HepG2 (cell line): ENCODE data around the gene SHISA4. TPM values are rescaled to one million over a fixed set of nuclear protein-coding genes. Genes with fewer than 3 reads are reported as not detected.

ENCODE experiments used
- ATAC-seq: fragments of 200-7000 bp; cut with Tn5 transposase; 3 replicates; pipeline ENCODE4 v1.9.1; 2020; ENCODE audit warnings: mild to moderate bottlenecking, moderate library complexity
- BruUV-seq: library from RNA; stranded (reverse); fragments of 400-500 nt; replicated peaks from 2 replicates; lab custom pipeline; 2021; lab: Mats Ljungman, UMichigan
- CTCF ChIA-PET: fragments of 300-600 bp; formaldehyde crosslinking; extraction: SDS; loops from one replicate; lab custom pipeline; 2021; ENCODE audit warnings: low total read pairs, inconsistent platforms, low intra/inter-chr PET ratio; lab: Yijun Ruan, JAX
- POLR2A ChIA-PET: fragments of 350-600 bp; sonication (Branson Sonifier 250); formaldehyde crosslinking; loops from one replicate; lab custom pipeline; 2020; ENCODE audit warnings: antibody characterized with exemption, inconsistent platforms; lab: Yijun Ruan, JAX
- DNase-seq: peaks from one replicate; pipeline ENCODE4 v3.0.0-alpha.2; 2015; ENCODE audit warnings: low spot score
- FAIRE-seq: peaks from 3 replicates; lab custom pipeline; 2011; peaks lifted over from hg19 to GRCh38; lab: Jason Lieb, UNC
- H2AFZ ChIP-seq: one replicate; pipeline ENCODE4 v1.6.1; 2011; ENCODE audit warnings: low read length, inconsistent platforms
- H3K27ac ChIP-seq: fragments of 300-600 bp; 3 replicates; pipeline ENCODE4 v1.8.0; 2011; ENCODE audit warnings: mixed run types, mild to moderate bottlenecking, mixed read lengths, low read length, inconsistent platforms; ENCODE audit not compliant: insufficient read depth; ENCODE audit errors: extremely low read length
- H3K27me3 ChIP-seq, 2 experiments: fragments of 200-600 bp in 1 of 2; 2 replicates in 1 of 2; 3 replicates in 1 of 2; pipeline versions ENCODE4 v1.6.0 to v1.8.0; 2011; ENCODE audit warnings: low read length in 2 of 2, mild to moderate bottlenecking in 2 of 2, moderate library complexity in 2 of 2, inconsistent platforms in 1 of 2; ENCODE audit not compliant: insufficient read depth in 2 of 2, control insufficient read depth in 1 of 2
- H3K36me3 ChIP-seq, 2 experiments: fragments of 200-600 bp in 1 of 2; replicated peaks in 1 of 2; 2 replicates in 1 of 2; 3 replicates in 1 of 2; pipeline versions ENCODE4 v1.5.1 to v1.8.0; 2011; ENCODE audit warnings: low read length in 2 of 2, inconsistent platforms in 1 of 2; ENCODE audit not compliant: insufficient read depth in 2 of 2, control insufficient read depth in 1 of 2
- H3K4me1 ChIP-seq: 2 replicates; pipeline ENCODE4 v1.5.1; 2012; ENCODE audit warnings: low read length, inconsistent platforms; ENCODE audit not compliant: insufficient read depth
- H3K4me2 ChIP-seq: 2 replicates; pipeline ENCODE4 v1.6.0; 2011; ENCODE audit warnings: low read depth, low read length, inconsistent platforms
- H3K4me3 ChIP-seq, 3 experiments: fragments of 200-600 bp in 1 of 3; sonication (generic), shearing (Covaris generic) in 1 of 3; replicated peaks in 1 of 3; 2 replicates each; pipeline ENCODE4 v1.5.1; 2011 to 2016; ENCODE audit warnings: low read length in 3 of 3, inconsistent platforms in 2 of 3, low read depth in 2 of 3, mild to moderate bottlenecking in 2 of 3, control low read depth in 1 of 3, mixed read lengths in 1 of 3; ENCODE audit not compliant: insufficient read depth in 1 of 3
- H3K79me2 ChIP-seq: one replicate; pipeline ENCODE4 v1.6.1; 2011; ENCODE audit warnings: low read length, inconsistent platforms; ENCODE audit not compliant: insufficient read depth
- H3K9ac ChIP-seq: 2 replicates; pipeline ENCODE4 v1.6.0; 2011; ENCODE audit warnings: mild to moderate bottlenecking, low read depth, low read length, inconsistent platforms; ENCODE audit not compliant: insufficient read depth
- H3K9me3 ChIP-seq: 2 replicates; pipeline ENCODE4 v1.5.1; 2012; ENCODE audit warnings: mild to moderate bottlenecking, low read length
- H4K20me1 ChIP-seq: 2 replicates; pipeline ENCODE4 v1.6.0; 2011; ENCODE audit warnings: inconsistent platforms, mild to moderate bottlenecking, low read length, moderate library complexity; ENCODE audit not compliant: insufficient read depth
- ISL2 ChIP-seq: sonication (generic); formaldehyde crosslinking; IDR thresholded peaks from 2 replicates; pipeline ENCODE4 v1.5.0; 2020; ENCODE audit warnings: missing genetic modification reagents
- MXI1 ChIP-seq: IDR thresholded peaks from 3 replicates; pipeline ENCODE4 v1.6.1; 2012; ENCODE audit warnings: low read depth, low read length, inconsistent platforms, borderline replicate concordance
- SKIL ChIP-seq: sonication (generic); formaldehyde crosslinking; IDR thresholded peaks from 2 replicates; pipeline ENCODE4 v1.8.0; 2022; ENCODE audit warnings: missing genetic modification reagents, mild to moderate bottlenecking, moderate library complexity, borderline replicate concordance
- ZNF251 ChIP-seq: sonication (generic); formaldehyde crosslinking; IDR thresholded peaks from 2 replicates; pipeline ENCODE4 v1.9.0; 2021; ENCODE audit warnings: mild to moderate bottlenecking, missing genetic modification reagents
- ZNF33A ChIP-seq: sonication (generic); formaldehyde crosslinking; IDR thresholded peaks from 2 replicates; pipeline ENCODE4 v1.5.1; 2020; ENCODE audit warnings: missing genetic modification reagents, mild to moderate bottlenecking, moderate library complexity, borderline replicate concordance
- ZNF580 ChIP-seq: IDR thresholded peaks from 2 replicates; pipeline ENCODE4 v1.6.1; 2016; ENCODE audit warnings: low read depth, borderline replicate concordance
- ZNF784 ChIP-seq: sonication (generic); formaldehyde crosslinking; IDR thresholded peaks from 2 replicates; pipeline ENCODE4 v1.5.1; 2020; ENCODE audit warnings: missing genetic modification reagents, mild to moderate bottlenecking, borderline replicate concordance
- ZSCAN12 ChIP-seq: sonication (generic); formaldehyde crosslinking; IDR thresholded peaks from 2 replicates; pipeline ENCODE4 v1.9.0; 2021; ENCODE audit warnings: mild to moderate bottlenecking, missing genetic modification reagents
- WGBS: methylation state at CpG from one replicate; pipeline ENCODE4 v1.1.6; 2017; ENCODE audit warnings: low lambda C conversion rate; 5-methylcytosine and 5-hydroxymethylcytosine counted together
- in situ Hi-C: cut with HindIII; loops from 2 replicates; pipeline ENCODE4 v1.10.0; 2017; ENCODE audit warnings: low pct_unique_long_range_greater_than_20kb; ENCODE audit not compliant: extremely low pct_ligation_motif_present
- intact Hi-C: fragments of 100-400 bp; cut with micrococcal nuclease; formaldehyde crosslinking; loops from one replicate; pipeline ENCODE4 v1.10.0; 2022; ENCODE audit not compliant: unreplicated experiment
- polyA plus RNA-seq, 8 experiments: library from polyadenylated mRNA; depleted of rRNA in 3 of 8; stranded (reverse) in 7 of 8; unstranded in 1 of 8; fragments of >200 nt; fragmentation: Illumina TruSeq in 4 of 8; extraction: Trizol in 4 of 8; gene quantifications; 2 replicates each; pipeline versions ENCODE4 v1.2.1 to v1.2.3, GENCODE V29; 2011 to 2016; ENCODE audit warnings: low read depth in 4 of 8, missing spikeins in 1 of 8, mixed read lengths in 1 of 8; ENCODE audit not compliant: insufficient read depth in 1 of 8
- total RNA-seq, 5 experiments: library from RNA; depleted of rRNA; stranded (reverse); fragments of >200 nt; fragmentation: Illumina TruSeq; extraction: Trizol; gene quantifications; 2 replicates each; pipeline ENCODE4 v1.2.3, GENCODE V29; 2016; ENCODE audit warnings: low read depth in 1 of 5
- TF ChIP-seq, protein P1 (sequence below): sonication (generic); formaldehyde crosslinking; IDR thresholded peaks from 2 replicates; pipeline ENCODE4 v1.5.1; 2020; ENCODE audit warnings: missing genetic modification reagents, mild to moderate bottlenecking, borderline replicate concordance
- TF ChIP-seq, protein P2 (sequence below): sonication (generic); formaldehyde crosslinking; IDR thresholded peaks from 2 replicates; pipeline ENCODE4 v1.4.0; 2020; ENCODE audit warnings: missing genetic modification reagents, borderline replicate concordance
- TF ChIP-seq, protein P3 (sequence below): sonication (generic); formaldehyde crosslinking; IDR thresholded peaks from 2 replicates; pipeline ENCODE4 v1.4.0; 2020; ENCODE audit warnings: mild to moderate bottlenecking, missing genetic modification reagents

Gene SHISA4
- total and polyA plus RNA-seq, 2 of the 13 experiments (the other 11 are each of a cell fraction or from before 2014, with no cell fraction given) = 0.51 to 1.0 TPM

GRCh38 chr1:201851949-201852348 is 36.7 kb upstream of the SHISA4 start:
- Histone ChIP-seq H3K27me3 (no peaks in the 10 kb centered on the region), H3K36me3 (peaks cover 23 to 81% of the 10 kb centered on the region in 2 experiments), H3K4me3 (no peak overlapping the region), H3K9me3 (no peaks in the 10 kb centered on the region), H4K20me1 (no peaks in the 10 kb centered on the region; the same call in 1 of the 2 replicates), H3K4me2 (no peak overlapping the region), H3K9ac (no peak overlapping the region), H2AFZ (no peak overlapping the region), H3K4me1 (peaks cover 26% of the 10 kb centered on the region), H3K27ac (no peak overlapping the region), H3K79me2 (peaks cover under 1% of the 10 kb centered on the region)
- FAIRE-seq (no peak), DNase-seq (no peak), ATAC-seq (no peak)
- intact Hi-C loops (no loop called here), in situ Hi-C loops (no loop called here)
- CTCF ChIA-PET = no interaction called here
- WGBS = 100% methylated on average over 1 of the region's 1 CpG
- no TSS peak for BruUV-seq
- TF ChIP-seq, protein P1, sequence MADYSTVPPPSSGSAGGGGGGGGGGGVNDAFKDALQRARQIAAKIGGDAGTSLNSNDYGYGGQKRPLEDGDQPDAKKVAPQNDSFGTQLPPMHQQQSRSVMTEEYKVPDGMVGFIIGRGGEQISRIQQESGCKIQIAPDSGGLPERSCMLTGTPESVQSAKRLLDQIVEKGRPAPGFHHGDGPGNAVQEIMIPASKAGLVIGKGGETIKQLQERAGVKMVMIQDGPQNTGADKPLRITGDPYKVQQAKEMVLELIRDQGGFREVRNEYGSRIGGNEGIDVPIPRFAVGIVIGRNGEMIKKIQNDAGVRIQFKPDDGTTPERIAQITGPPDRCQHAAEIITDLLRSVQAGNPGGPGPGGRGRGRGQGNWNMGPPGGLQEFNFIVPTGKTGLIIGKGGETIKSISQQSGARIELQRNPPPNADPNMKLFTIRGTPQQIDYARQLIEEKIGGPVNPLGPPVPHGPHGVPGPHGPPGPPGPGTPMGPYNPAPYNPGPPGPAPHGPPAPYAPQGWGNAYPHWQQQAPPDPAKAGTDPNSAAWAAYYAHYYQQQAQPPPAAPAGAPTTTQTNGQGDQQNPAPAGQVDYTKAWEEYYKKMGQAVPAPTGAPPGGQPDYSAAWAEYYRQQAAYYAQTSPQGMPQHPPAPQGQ = no peak
- no peak for TF ChIP-seq MXI1
- TF ChIP-seq ZSCAN12 (CRISPR knock-in tag) = no peak
- TF ChIP-seq ZNF33A = no peak
- no peak for TF ChIP-seq ZNF251
- TF ChIP-seq, protein P2, sequence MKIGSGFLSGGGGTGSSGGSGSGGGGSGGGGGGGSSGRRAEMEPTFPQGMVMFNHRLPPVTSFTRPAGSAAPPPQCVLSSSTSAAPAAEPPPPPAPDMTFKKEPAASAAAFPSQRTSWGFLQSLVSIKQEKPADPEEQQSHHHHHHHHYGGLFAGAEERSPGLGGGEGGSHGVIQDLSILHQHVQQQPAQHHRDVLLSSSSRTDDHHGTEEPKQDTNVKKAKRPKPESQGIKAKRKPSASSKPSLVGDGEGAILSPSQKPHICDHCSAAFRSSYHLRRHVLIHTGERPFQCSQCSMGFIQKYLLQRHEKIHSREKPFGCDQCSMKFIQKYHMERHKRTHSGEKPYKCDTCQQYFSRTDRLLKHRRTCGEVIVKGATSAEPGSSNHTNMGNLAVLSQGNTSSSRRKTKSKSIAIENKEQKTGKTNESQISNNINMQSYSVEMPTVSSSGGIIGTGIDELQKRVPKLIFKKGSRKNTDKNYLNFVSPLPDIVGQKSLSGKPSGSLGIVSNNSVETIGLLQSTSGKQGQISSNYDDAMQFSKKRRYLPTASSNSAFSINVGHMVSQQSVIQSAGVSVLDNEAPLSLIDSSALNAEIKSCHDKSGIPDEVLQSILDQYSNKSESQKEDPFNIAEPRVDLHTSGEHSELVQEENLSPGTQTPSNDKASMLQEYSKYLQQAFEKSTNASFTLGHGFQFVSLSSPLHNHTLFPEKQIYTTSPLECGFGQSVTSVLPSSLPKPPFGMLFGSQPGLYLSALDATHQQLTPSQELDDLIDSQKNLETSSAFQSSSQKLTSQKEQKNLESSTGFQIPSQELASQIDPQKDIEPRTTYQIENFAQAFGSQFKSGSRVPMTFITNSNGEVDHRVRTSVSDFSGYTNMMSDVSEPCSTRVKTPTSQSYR (CRISPR knock-in tag) = no peak
- no peak for TF ChIP-seq SKIL
- TF ChIP-seq, protein P3, sequence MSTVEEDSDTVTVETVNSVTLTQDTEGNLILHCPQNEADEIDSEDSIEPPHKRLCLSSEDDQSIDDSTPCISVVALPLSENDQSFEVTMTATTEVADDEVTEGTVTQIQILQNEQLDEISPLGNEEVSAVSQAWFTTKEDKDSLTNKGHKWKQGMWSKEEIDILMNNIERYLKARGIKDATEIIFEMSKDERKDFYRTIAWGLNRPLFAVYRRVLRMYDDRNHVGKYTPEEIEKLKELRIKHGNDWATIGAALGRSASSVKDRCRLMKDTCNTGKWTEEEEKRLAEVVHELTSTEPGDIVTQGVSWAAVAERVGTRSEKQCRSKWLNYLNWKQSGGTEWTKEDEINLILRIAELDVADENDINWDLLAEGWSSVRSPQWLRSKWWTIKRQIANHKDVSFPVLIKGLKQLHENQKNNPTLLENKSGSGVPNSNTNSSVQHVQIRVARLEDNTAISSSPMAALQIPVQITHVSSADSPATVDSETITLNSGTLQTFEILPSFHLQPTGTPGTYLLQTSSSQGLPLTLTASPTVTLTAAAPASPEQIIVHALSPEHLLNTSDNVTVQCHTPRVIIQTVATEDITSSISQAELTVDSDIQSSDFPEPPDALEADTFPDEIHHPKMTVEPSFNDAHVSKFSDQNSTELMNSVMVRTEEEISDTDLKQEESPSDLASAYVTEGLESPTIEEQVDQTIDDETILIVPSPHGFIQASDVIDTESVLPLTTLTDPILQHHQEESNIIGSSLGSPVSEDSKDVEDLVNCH (CRISPR knock-in tag) = no peak
- no peak for TF ChIP-seq ZNF784 (CRISPR knock-in tag)
- no peak for TF ChIP-seq ZNF580 (CRISPR knock-in tag)
- no peak for TF ChIP-seq ISL2 (CRISPR knock-in tag)
- POLR2A ChIA-PET = no interaction called here
